RCC 7860 (cell line): Measurements from ENCODE around the gene RPS6KB2.
"Not testable (repeated sequence)": the region's sequence is repeated elsewhere in the genome, so short reads cannot be mapped to it uniquely, and the experiment has no call there.

ENCODE experiments used
- DNase-seq: peaks from one replicate; pipeline ENCODE4 v3.0.0-alpha.2; 2015; ENCODE audit warnings: low spot score
- FAIRE-seq: peaks from 2 replicates; lab custom pipeline; 2012; peaks lifted over from hg19 to GRCh38; lab: Jason Lieb, UNC

RPS6KB2 gene

DNA sequence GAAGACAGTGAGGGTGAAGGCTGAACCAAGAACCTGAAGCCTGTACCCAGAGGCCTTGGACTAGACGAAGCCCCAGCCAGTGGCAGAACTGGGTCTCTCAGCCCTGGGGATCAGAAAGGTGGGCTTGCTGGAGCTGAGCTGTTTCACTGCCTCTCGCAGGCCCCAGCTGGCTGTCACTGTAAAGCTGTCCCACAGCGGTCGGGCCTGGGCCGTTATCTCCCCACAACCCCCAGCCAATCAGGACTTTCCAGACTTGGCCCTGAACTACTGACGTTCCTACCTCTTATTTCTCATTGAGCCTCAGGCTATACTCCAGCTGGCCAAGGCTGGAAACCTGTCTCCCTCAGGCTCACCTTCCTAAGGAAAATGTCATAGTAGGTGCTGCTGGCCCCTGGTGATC lies 30.8 kb upstream of the RPS6KB2 start:
- DNase-seq: no peak
- no peak for FAIRE-seq

DNA sequence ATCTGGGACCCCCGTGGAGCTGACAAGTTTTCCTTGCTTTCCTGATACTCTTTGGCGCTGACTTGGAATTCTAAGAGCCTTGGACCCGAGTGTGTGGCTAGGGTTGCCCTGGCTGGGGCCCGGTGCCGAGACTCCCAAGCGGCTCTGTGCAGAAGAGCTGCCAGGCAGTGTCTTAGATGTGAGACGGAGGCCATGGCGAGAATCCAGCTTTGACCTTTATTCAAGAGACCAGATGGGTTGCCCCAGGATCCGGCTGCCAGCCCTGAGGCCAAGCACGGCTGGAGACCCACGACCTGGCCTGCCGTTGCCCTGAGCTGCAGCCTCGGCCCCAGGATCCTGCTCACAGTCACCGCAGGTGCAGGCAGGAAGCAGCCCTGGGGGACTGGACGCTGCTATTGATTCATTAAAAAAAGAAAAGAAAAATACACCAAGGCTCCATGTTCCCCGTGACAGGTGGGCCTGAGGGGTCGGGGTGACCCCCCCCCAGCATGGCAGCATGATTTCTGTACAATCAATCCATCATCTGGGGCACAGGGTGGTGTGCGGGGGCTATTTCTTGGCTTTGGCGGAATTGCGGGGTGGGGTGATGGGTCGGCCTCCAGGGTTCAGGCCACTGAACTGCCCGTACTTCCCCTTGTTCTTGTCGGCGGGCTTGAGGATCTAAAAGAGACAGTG lies 30.2 kb upstream of the RPS6KB2 start:
- FAIRE-seq: no peak
- DNase-seq: no peak

DNA sequence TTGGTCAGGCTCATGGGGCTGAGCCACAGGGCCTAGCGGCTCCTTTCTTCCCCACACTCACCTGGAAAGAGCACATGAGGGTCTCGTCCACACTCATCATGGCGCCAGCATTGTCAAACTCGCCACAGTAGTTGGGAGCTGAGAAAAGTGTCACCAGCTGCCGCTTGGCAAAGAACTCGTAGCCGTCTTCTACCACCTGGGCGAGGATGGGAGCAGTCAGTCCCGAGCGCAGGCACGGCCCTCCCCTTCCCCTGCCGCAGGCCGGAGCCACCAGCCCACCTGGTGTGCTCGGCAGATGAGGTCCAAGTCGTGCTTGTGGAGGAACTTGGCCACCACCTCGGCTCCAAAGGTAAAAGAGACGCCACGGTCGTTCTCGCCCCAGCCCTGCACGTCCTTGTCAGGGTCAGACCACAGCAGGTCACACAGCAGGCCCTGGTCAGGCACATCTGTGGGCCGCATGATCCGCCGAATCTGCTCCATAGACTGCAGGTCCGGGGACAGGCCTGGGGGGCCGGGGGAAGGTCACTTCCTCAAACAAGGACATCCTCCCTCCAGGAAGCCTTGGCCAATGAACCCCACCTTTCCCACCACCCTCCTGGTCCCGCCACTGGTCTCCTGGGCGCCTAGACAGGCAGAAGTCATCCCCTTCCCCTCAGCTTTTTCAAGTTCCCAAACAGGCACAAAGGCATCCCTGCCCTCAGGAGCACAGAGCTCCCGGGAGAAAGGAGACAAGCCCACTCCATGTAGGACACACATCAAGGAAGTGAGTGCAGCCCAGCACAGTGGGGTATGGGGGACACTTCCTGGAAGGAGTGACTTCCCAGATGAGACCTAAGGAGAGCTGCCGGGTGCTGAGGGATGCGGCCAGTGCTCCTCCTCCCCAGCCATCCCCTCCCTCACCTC lies 29.4 kb upstream of the RPS6KB2 start:
- DNase-seq (no peak), FAIRE-seq (no peak)

DNA sequence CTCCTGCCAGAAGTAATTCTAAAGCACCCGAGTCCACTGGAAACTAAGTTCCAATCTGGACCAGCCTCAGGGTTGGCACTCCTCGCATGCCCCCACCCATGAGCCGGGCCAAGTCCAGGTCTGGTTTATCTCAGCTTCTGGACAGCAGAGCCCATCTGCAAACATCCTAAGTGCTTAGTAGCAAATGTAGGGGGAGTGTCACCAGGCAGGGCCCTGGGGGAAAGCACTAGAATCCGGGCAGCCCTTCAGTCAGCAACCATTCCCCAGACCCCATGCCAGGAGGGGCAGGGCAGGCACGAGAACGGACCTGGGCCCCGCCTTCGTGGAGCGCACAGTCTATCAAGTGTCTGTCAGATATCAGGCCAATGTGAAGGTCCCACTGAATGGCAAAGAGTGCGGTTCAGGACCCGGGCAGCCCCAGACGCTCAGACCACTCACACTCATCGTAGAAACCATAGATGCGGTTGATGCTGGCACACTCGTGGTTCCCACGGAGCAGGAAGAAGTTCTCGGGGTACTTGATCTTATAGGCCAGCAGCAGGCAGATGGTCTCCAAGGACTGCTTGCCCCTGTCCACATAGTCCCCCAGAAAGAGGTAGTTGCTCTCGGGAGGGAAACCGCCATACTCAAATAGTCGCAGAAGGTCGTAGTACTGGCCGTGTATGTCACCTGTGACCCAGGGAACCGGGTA lies 27.9 kb upstream of the RPS6KB2 start:
- FAIRE-seq (no peak), DNase-seq (no peak)

DNA sequence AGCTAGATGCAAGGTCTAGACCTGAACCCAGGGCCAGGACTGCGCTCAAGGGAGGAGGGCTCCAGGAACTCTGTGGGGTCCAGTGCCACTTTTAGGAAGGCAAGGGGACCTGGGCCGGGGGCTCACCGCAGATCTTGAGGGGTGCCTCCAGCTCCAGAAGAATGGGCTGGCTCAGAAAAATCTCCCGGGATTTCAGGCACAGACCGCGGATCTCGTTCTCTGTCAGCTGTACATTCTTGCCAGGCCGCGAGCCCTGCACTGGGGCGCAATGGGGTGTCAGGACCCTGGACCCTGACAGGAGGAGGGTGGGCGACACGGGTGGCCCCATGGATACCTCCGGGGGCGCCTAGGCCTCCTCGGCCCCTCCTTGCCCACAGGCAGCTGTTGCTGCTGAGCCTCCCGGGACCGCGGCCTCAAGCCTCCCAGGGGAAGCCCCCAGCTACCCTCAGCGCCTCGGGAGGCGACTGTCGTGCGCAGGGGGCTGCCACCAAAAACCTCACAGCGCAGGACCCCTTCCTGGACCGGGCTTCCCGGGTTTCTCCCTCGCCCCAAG lies 27.3 kb upstream of the RPS6KB2 start:
- no peak for FAIRE-seq
- no peak for DNase-seq

DNA sequence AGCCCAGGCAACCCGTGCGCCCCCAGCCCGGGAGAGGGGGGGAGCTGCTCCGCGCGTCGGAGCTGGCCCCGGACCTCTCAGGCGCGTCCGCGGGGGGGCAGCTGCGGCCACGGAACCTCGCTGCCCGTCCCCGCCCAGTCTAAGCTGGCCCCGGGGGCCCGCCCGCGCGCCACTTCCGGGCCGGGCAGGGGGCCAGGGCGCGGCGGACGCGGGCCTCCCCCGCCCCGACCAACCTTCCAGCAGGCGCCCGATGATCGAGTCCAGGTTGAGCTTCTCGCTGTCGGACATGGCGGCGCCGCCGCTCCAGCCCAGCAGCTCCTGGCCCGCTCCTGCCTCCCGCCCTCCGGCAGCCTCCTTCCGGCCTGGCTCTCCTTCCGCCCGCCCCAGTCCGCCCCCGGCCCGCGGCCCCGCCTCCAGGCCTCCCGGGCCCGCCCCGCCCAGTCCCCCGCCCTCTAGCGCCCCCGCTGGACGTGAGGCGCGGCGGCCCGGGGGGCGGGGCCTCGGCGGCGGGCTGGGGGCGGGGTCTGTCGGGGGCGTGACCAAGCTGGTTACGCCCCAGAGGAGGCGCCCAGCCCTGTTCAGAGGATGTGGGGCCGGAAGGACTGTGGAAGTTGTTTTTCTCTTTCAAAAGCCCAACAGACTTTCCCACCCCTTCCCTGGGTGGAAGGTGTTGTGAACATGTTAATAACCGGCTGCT lies 26.7 kb upstream of the RPS6KB2 start, which contains the start of gene PPP1CA:
Gene PPP1CA, minus strand, starts transcription at position 364 of the 697 bp plus-strand sequence. Its CDS starts 76 bp downstream, at position 288.
- no peak for FAIRE-seq
- DNase-seq: peak; percentile 67

DNA sequence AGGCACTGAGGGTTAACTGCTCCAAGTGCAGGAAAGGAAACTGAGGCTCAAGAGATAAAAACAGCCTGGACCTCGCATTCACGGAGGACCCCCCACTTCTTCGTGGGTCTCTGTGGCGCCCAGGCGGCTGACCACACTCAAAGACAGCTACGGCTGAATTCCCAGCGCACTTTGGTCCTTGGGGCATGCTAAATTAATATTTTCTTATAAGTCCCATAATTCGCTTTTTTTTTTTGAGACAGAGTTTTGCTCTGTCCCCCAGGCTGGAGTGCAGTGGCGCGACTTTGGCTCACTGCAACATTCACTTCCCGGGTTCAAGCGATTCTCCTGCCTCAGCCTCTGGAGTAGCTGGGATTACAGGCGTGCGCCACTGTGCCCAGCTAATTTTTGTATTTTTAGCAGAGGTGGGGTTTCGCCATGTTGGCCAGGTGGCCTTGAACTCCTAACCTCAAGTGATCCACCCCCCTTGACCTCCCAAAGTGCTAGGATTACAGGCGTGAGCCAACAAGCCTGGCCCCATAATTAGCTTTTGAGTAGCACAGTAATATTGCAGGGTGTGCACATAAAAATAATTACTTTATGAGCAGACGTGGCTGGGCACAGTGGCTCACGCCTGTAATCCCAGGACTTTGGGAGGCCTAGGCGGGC lies 26.0 kb upstream of the RPS6KB2 start:
- not testable (repeated sequence) for DNase-seq, FAIRE-seq

DNA sequence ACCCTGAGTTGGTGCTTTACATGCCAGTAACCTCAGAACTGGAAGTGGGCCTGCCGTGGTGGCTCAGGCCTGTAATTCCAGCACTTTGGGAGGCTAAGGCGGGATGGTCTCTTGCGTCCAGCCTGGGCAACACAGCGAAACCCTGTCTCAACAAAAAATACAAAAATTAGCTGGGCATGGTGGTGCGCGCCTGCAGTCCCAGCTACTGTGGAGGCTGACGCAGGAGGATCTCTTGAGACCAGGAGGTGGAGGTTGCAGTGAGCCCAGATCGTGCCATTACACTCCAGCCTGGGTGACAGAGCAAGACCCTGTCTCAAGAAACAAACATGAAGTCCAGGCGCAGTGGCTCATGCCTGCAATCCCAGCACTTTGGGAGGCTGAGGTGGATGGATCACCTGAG lies 25.2 kb upstream of the RPS6KB2 start:
- DNase-seq, FAIRE-seq: not testable (repeated sequence)

DNA sequence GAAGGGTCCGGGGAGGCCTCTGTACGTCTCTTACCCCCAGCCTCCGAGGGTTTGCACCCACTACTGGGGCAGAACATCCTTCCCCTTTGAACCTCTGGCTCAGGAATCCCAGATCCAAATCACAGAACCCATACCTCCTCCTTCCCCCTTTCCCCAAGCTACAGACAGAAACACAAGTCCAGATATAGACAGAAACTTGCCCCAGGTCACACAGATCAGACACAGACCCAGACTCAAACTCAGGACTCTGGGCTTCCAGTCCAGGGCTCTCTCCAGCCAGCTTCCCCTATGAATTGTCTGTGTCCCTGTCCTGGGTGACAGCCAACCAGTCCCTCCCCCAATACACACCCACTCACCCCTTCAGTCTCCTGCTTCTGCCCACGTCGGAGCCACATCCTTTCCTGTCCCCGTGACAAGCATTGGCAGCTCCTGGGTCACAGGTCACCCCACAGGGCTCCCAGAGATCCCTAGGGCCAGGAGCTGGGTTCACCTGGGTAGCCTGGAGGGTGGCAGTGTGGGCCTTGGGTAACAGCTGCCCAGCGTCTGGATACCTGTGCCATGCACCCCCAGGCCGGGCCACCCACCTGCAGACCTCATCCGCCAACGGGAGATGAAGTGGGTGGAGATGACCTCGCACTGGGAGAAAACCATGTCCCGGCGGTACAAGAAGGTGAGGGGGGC lies 23.6 kb upstream of the RPS6KB2 start:
- FAIRE-seq: no peak
- no peak for DNase-seq

DNA sequence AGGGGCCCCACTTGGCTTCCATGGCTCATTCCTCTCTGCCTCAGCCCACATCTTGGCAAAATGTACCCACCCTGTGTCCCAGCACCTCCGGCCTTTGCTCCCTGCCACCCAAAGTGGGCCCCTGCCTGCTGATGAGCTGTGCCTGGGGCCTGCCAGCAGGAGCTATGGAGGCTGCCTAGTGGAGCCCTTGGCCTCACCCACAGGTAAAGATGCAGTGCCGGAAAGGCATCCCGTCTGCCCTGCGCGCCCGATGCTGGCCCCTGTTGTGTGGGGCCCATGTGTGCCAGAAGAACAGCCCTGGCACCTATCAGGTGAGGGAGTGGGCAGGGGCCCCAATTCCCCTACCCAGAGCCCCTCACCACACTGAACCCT lies 23.1 kb upstream of the RPS6KB2 start:
- FAIRE-seq (no peak), DNase-seq (no peak)

DNA sequence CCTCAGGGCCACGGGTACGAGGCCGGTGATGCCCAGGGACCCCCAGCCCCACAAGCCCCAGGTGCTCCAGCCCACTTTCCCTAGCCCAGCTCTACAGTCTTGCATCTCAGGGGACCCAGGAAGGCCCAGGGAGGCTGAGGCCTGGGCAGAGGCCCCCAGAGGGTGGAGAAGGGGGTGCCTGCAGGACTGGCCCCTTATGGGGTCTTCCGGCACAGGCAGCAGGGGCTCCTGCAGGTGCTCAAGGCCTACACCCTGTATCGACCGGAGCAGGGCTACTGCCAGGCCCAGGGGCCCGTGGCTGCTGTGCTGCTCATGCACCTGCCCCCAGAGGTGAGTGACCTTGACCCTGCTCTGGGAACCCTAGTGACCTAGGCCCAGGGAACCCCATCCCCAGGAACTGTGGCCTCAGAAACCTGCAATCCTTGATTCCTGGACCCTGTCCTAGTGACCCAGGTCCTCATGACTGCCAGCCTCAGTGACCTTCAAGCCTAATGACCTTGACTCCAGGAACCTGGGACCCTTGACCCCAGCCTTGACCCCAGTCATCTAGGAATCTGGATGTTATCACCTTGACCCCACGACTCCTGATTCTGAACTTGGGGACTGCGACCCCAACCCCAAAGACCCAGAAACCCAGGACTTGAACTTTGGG lies 22.5 kb upstream of the RPS6KB2 start:
- FAIRE-seq: no peak
- DNase-seq: no peak

DNA sequence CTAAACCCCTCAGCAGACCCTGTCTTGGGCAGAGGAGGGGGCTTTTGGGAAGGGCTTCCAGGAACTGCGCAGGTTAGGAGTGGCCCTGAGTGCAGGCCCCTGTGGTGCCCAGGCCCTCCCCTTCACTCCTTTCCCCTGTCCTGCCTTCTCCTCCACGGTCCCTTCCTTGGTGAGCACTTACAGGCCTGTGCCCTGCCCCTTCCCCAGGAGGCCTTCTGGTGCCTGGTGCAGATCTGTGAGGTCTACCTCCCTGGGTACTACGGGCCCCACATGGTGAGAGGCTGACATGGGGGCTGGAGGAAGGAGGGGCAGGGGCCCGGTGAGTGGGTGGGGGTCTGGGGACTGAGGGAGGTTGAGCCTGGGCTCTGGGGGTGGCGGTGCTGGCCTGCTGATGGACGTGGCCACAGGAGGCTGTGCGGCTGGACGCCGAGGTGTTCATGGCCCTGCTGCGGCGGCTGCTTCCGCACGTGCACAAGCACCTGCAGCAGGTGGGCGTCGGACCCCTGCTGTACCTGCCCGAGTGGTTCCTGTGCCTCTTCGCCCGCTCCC lies 21.8 kb upstream of the RPS6KB2 start:
- FAIRE-seq: no peak

DNA sequence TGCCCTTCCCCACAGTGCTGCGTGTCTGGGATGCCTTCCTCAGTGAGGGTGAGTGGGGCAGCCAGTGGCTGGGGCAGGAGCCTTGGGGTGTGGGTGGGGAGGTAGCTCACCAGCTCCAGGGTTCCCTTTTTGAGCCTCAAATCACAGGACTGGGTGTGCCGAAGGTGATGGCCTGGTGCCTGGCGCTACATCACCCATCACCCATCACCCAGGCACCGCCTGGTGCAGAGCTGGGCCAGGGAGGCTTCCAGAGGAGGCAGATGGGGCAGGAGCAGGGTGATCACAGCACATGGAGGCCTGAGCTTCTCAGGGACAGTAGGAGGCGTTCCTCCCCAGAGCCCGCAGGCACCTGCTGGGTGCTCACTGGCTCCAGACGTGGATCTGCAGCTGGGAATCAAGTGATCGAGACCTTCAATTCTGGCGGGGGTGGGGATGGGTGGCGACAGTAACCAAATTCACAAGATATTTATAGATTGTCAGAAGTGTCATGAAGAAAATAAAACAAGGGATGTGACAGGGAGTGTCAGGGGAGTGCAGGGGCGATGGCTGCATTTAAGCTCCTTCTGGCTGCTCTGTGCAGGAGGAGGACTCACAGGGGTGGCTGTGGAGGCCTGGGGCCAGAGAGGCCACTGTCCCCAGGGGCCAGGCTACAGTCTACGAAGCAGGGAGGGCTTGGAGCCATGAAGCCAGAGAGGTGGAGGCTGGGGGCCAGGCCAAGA lies 21.2 kb upstream of the RPS6KB2 start:
- FAIRE-seq: no peak
- DNase-seq: no peak

More for the DNA sequence above, 21.8 kb upstream of the RPS6KB2 start:
- no peak for DNase-seq

DNA sequence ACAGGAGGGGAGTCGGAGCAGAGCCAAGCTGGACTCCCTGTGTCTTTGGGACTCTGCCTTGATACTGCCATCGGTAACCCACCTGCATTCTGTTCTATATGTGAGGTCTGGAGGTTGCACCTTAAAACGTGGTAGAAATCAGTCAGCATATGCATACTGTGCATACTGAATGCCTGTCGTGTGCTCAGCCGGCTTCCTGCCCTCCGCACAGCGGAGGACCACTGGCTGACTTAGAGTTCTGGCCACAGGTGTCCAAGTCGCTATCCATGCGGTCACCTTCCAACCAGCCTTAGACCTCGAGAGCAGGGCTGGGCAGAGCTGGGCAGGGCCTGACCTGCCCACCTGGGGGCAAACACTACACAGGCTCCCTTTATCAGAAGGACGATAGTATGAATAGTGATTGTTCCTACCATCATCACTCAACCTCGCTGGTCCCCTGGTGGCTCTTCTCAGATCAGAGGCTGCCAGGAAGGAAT lies 20.6 kb upstream of the RPS6KB2 start:
- FAIRE-seq: no peak

DNA sequence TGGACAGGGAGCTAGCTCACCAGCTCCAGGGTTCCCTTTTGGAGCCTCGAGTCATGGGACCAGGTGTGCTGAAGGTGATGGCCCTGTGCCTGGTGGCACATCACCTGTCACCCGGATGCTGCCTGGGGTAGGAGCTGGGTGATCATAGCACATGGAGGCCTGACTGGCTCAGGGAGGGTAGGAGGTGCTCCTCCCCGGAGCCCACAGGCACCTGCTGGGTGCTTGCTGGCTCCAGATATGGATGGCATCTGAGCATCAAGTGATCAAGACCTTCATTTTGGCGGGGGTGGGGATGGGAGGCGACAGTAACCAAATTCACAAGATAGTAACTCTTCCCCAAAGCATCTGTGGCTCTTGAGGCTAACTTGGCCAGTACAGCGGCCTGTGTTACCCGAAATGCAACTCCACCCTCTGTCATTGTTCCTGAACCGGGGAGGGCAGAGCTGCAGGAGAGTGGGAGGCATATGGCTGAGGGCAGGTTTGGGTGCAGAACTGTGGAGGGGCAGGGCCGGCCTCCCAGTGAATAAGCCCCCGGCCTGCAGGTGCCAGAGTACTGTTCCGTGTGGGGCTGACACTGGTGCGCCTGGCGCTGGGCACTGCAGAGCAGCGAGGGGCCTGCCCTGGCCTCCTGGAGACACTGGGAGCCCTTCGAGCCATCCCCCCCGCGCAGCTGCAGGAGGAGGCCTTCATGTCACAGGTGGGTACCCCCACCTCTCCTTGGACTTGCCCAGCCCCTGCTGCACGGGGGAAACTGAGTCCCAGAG lies 19.7 kb upstream of the RPS6KB2 start:
- FAIRE-seq: no peak
- no peak for DNase-seq

More for the DNA sequence above, 20.6 kb upstream of the RPS6KB2 start:
- no peak for DNase-seq

DNA sequence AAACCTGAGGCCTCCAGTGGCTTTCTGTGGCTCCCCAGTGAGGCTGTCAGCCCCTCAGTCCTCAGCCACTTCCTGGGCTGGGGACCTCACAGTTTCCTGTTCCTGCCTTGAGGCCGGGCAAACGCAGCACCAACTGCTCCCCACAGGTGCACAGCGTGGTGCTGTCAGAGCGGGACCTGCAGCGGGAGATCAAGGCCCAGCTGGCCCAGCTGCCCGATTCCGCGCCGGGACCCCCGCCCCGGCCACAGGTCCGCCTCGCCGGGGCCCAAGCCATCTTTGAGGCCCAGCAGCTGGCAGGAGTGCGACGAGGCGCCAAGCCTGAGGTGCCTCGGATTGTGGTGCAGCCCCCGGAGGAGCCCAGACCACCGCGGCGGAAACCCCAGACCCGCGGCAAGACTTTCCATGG lies 19.0 kb upstream of the RPS6KB2 start:
- DNase-seq: no peak
- no peak for FAIRE-seq

DNA sequence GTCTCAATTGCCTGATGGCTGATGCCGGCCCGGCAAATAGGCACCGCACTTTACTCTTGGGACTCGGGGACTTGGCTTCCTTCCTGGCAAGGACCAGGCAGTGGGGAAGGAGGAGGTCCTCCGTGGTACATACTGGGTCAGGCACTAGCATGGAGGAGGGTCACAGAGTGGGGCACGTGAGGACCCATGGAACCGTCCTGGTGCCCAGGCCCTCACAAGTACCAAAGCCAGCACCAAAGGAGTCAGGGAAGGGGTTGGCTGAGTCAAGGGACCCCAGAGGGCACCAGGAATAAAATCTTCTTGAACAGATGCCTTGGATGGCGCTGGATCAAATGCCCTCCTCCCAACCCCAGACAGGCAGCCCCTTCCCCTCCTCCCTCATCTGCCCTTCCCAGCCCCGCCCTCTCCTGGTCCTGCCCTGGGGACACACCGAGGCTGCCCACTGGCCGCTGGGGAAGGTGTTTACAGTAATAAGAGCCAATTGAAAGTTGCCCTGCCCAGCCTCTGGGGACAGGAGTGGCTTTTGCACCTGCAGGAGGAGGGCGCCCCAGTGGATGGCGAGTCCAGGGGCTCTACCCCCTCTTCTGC lies 18.4 kb upstream of the RPS6KB2 start:
- FAIRE-seq: no peak
- DNase-seq: no peak
